MM.1S (cell line): ENCODE measurements around the gene ILF2.

ENCODE experiments used
- CTCF ChIP-seq: fragments of 300-600 bp; sonication (generic); IDR thresholded peaks from 2 replicates; pipeline ENCODE4 v1.5.1; 2016; ENCODE audit warnings: antibody characterized with exemption, low read length, mixed read lengths
- EZH2 ChIP-seq: fragments of 300-600 bp; sonication (generic); optimal IDR thresholded peaks from 2 replicates; pipeline ENCODE3; 2017; ENCODE audit warnings: low read depth, mild to moderate bottlenecking, antibody characterized with exemption, low read length, mixed read lengths

DNA sequence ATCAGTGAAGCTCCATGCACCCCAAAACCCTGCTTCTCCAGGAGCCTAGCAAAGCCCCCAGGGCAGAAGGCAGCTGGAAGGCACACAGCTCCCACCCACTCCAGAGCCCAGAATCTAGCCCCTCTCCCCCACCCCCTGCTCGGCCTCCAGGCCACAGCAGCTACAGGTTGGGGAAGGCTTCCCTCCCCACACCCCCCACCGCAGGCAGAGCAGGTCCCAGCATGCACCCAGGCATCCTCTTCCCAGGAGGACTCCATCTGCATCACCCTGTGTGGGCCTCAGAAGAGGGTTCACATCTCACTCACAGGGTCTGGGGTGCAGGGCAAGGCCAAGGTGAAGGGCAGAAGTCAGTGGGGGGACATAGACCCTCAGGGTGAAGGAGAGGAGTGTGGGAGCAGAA is 55.4 kb downstream of the ILF2 start:
- TF ChIP-seq EZH2 (no peak), CTCF (no peak)
